Hepatocyte (in vitro differentiated cells): ENCODE data around the gene RDH14. TPM values are rescaled to one million over a fixed set of nuclear protein-coding genes. Genes with fewer than 3 reads are reported as not detected.

ENCODE experiments used
- DNase-seq: peaks from one replicate; pipeline ENCODE4 v3.0.0-alpha.2; 2016; ENCODE audit warnings: low spot score
- H2AFZ ChIP-seq: fragments of 200-600 bp; sonication (generic); 2 replicates; pipeline ENCODE4 v1.6.0; 2016; ENCODE audit warnings: antibody characterized with exemption, mild to moderate bottlenecking
- H3K27ac ChIP-seq: fragments of 200-600 bp; sonication (generic); 2 replicates; pipeline ENCODE4 v1.5.1; 2016; ENCODE audit warnings: mild to moderate bottlenecking
- H3K27me3 ChIP-seq: fragments of 200-600 bp; sonication (generic); 2 replicates; pipeline ENCODE4 v1.6.1; 2016
- H3K36me3 ChIP-seq: fragments of 200-600 bp; sonication (generic); replicated peaks from 2 replicates; pipeline ENCODE4 v1.5.1; 2016; ENCODE audit warnings: low read depth; ENCODE audit not compliant: insufficient read depth
- H3K4me1 ChIP-seq: fragments of 200-600 bp; sonication (generic); 2 replicates; pipeline ENCODE4 v1.5.1; 2016; ENCODE audit warnings: mild to moderate bottlenecking, moderate library complexity; ENCODE audit not compliant: insufficient read depth
- H3K4me2 ChIP-seq: fragments of 200-600 bp; sonication (generic); 2 replicates; pipeline ENCODE4 v1.6.0; 2016
- H3K4me3 ChIP-seq: fragments of 200-600 bp; sonication (generic); 2 replicates; pipeline ENCODE4 v1.5.1; 2016; ENCODE audit warnings: mild to moderate bottlenecking
- H3K79me2 ChIP-seq: fragments of 200-600 bp; sonication (generic); 2 replicates; pipeline ENCODE4 v1.6.0; 2017; ENCODE audit warnings: mild to moderate bottlenecking
- H3K9me2 ChIP-seq: fragments of 200-600 bp; sonication (generic); replicated peaks from 2 replicates; pipeline ENCODE4 v1.6.0; 2017; ENCODE audit warnings: mild to moderate bottlenecking; ENCODE audit not compliant: insufficient read depth
- H3K9me3 ChIP-seq: fragments of 200-600 bp; sonication (generic); 2 replicates; pipeline ENCODE4 v1.5.1; 2016; ENCODE audit warnings: low read depth, mild to moderate bottlenecking
- H4K20me1 ChIP-seq: fragments of 200-600 bp; sonication (generic); 2 replicates; pipeline ENCODE4 v1.6.0; 2016; ENCODE audit warnings: mild to moderate bottlenecking; ENCODE audit not compliant: insufficient read depth, poor library complexity, severe bottlenecking
- CTCF ChIP-seq: fragments of 200-600 bp; sonication (generic); IDR thresholded peaks from 2 replicates; pipeline ENCODE4 v1.5.1; 2016; ENCODE audit warnings: antibody characterized with exemption, mild to moderate bottlenecking; ENCODE audit not compliant: poor library complexity
- EZH2 ChIP-seq: fragments of 200-600 bp; sonication (generic); IDR thresholded peaks from 2 replicates; pipeline ENCODE4 v1.6.1; 2016; ENCODE audit warnings: antibody characterized with exemption, mild to moderate bottlenecking, borderline replicate concordance
- EZH2phosphoT487 ChIP-seq: fragments of 200-600 bp; sonication (generic); IDR thresholded peaks from one replicate; pipeline ENCODE4 v1.6.1; 2018; ENCODE audit warnings: antibody characterized with exemption, mild to moderate bottlenecking, low read depth, moderate library complexity; ENCODE audit not compliant: unreplicated experiment, severe bottlenecking
- WGBS: methylation state at CpG from one replicate; pipeline ENCODE4 v1.1.6; 2016; ENCODE audit warnings: low lambda C conversion rate; ENCODE audit errors: missing lambda C conversion rate; 5-methylcytosine and 5-hydroxymethylcytosine counted together
- polyA plus RNA-seq: library from polyadenylated mRNA; unstranded; fragments of >200 nt; fragmentation: Nextera tagmentation; extraction: Ambion mirVana; gene quantifications from 2 replicates; pipeline ENCODE4 v1.2.1, GENCODE V29; 2016
- total RNA-seq: library from RNA; depleted of rRNA; stranded (reverse); fragments of >200 nt; gene quantifications from 2 replicates; pipeline ENCODE4 v1.2.3, GENCODE V29; 2014

RDH14 gene
- total and polyA plus RNA-seq, 2 experiments from 2014 or later, result 38.2 to 46.5 TPM

- DNase-seq, result peak; percentile 43
- H3K4me2 ChIP-seq, result peak overlapping the region; percentile 50
- H3K27ac ChIP-seq, result peak overlapping the region; percentile 50
- no peaks in the 10 kb centered on the region for H4K20me1 ChIP-seq
- H3K4me3 ChIP-seq, result no peak overlapping the region
- no peaks in the 10 kb centered on the region for H3K9me2 ChIP-seq
- peaks cover 55% of the 10 kb centered on the region for H3K4me1 ChIP-seq
- no peaks in the 10 kb centered on the region for H3K27me3 ChIP-seq
- H3K36me3 ChIP-seq, result no peaks in the 10 kb centered on the region
- WGBS, result 50% methylated on average over 11 of the region's 11 CpGs
- H3K9me3 ChIP-seq, result no peaks in the 10 kb centered on the region
- H3K79me2 ChIP-seq, result no peaks in the 10 kb centered on the region
- no peak overlapping the region for H2AFZ ChIP-seq
- TF ChIP-seq EZH2 (no peak), EZH2phosphoT487 (no peak), CTCF (no peak)
Observed at GRCh38 chr2:18518116-18519111, 42.0 kb downstream of the RDH14 start.

GRCh38 chr2:18517386-18517785 lies 43.1 kb downstream of the RDH14 start:
- no peak overlapping the region for H3K4me2 ChIP-seq
- no peaks in the 10 kb centered on the region for H3K9me2 ChIP-seq
- H3K27me3 ChIP-seq, result no peaks in the 10 kb centered on the region
- H3K36me3 ChIP-seq, result no peaks in the 10 kb centered on the region
- TF ChIP-seq EZH2, result no peak
- no peak for TF ChIP-seq CTCF
- TF ChIP-seq EZH2phosphoT487, result no peak
- H4K20me1 ChIP-seq, result no peaks in the 10 kb centered on the region
- H3K27ac ChIP-seq, result no peak overlapping the region
- 63% methylated on average over 1 of the region's 1 CpG for WGBS
- H3K79me2 ChIP-seq, result no peaks in the 10 kb centered on the region
- H2AFZ ChIP-seq, result no peak overlapping the region
- no peak for DNase-seq
- H3K4me3 ChIP-seq, result no peak overlapping the region
- H3K9me3 ChIP-seq, result no peaks in the 10 kb centered on the region
- H3K4me1 ChIP-seq, result peaks cover 52% of the 10 kb centered on the region

GRCh38 chr2:18516112-18516511 lies 44.3 kb downstream of the RDH14 start:
- Histone ChIP-seq H3K27ac (peak overlapping the region; percentile 27), H3K4me2 (no peak overlapping the region), H3K27me3 (no peaks in the 10 kb centered on the region), H4K20me1 (no peaks in the 10 kb centered on the region), H3K4me1 (peaks cover 40% of the 10 kb centered on the region), H3K4me3 (no peak overlapping the region), H3K36me3 (no peaks in the 10 kb centered on the region), H3K9me3 (no peaks in the 10 kb centered on the region), H3K79me2 (no peaks in the 10 kb centered on the region), H2AFZ (no peak overlapping the region), H3K9me2 (no peaks in the 10 kb centered on the region)
- WGBS, result 26% methylated on average over 11 of the region's 11 CpGs
- no peak for TF ChIP-seq EZH2phosphoT487
- no peak for TF ChIP-seq CTCF
- TF ChIP-seq EZH2, result no peak
- DNase-seq, result peak; percentile 17
